CD4-positive, alpha-beta memory T cell (primary cell): ENCODE results near the gene BNIP1. TPM values are rescaled to one million over a fixed set of nuclear protein-coding genes. Genes with fewer than 3 reads are reported as not detected.
A peak's percentile ranks its signal among the peaks of the same experiment; 100 is the strongest.
"Not testable (repeated sequence)": the region's sequence is repeated elsewhere in the genome, so short reads cannot be mapped to it uniquely, and the experiment has no call there.

ENCODE experiments used
- CTCF ChIA-PET: fragments of 350-600 bp; sonication (Branson Sonifier 250); formaldehyde crosslinking; loops from one replicate; lab custom pipeline; 2021; ENCODE audit warnings: inconsistent platforms; ENCODE audit not compliant: partially characterized antibody; lab: Charles Lee
- POLR2A ChIA-PET: fragments of 350-600 bp; sonication (Branson Sonifier 250); formaldehyde crosslinking; loops from one replicate; lab custom pipeline; 2021; ENCODE audit not compliant: partially characterized antibody; lab: Charles Lee
- DNase-seq, 5 donors: peaks; one replicate each; pipeline versions ENCODE4 v3.0.0 to v3.0.0-alpha.2; 2020 to 2022; ENCODE audit warnings: mixed read lengths in 1 of 5
- H3K27ac ChIP-seq: one replicate; pipeline ENCODE4 v1.7.0; 2013; ENCODE audit warnings: low read depth, low read length
- H3K27me3 ChIP-seq: 2 replicates; pipeline ENCODE4 v1.7.0; 2013; ENCODE audit warnings: mild to moderate bottlenecking, low read length, moderate library complexity; ENCODE audit not compliant: insufficient read depth
- H3K36me3 ChIP-seq: 2 replicates; pipeline ENCODE4 v1.7.0; 2013; ENCODE audit warnings: mild to moderate bottlenecking, low read length, moderate library complexity; ENCODE audit not compliant: insufficient read depth
- H3K4me1 ChIP-seq: 2 replicates; pipeline ENCODE4 v1.7.0; 2013; ENCODE audit warnings: mild to moderate bottlenecking, low read length, moderate library complexity; ENCODE audit not compliant: insufficient read depth
- H3K4me3 ChIP-seq, 2 donors: one replicate each; pipeline ENCODE4 v1.7.0; 2013; ENCODE audit warnings: low read length in 2 of 2, mild to moderate bottlenecking in 1 of 2
- H3K9me3 ChIP-seq, 2 donors: one replicate each; pipeline ENCODE4 v1.7.0; 2013; ENCODE audit warnings: low read length in 2 of 2, control low read depth in 1 of 2; ENCODE audit not compliant: control insufficient read depth in 1 of 2
- H3K27ac Mint-ChIP-seq, 7 donors: one replicate each; pipeline ENCODE4 v1.8.0; 2020 to 2021; ENCODE audit warnings: mixed read lengths in 7 of 7, mild to moderate bottlenecking in 6 of 7, inconsistent platforms in 3 of 7, moderate library complexity in 3 of 7
- H3K27me3 Mint-ChIP-seq, 2 donors: one replicate each; pipeline ENCODE4 v1.8.0; 2020 to 2021; ENCODE audit warnings: mixed read lengths in 2 of 2
- H3K36me3 Mint-ChIP-seq, 2 donors: one replicate each; pipeline ENCODE4 v1.8.0; 2020 to 2021; ENCODE audit warnings: mixed read lengths in 2 of 2, inconsistent platforms in 1 of 2, mild to moderate bottlenecking in 1 of 2
- H3K4me1 Mint-ChIP-seq, 4 donors: one replicate each; pipeline ENCODE4 v1.8.0; 2020 to 2021; ENCODE audit warnings: mixed read lengths in 4 of 4, mild to moderate bottlenecking in 1 of 4
- H3K4me3 Mint-ChIP-seq, 8 donors: one replicate each; pipeline ENCODE4 v1.8.0; 2020 to 2021; ENCODE audit warnings: mixed read lengths in 8 of 8, mild to moderate bottlenecking in 7 of 8, moderate library complexity in 6 of 8, inconsistent platforms in 3 of 8
- H3K9me3 Mint-ChIP-seq, 8 donors: one replicate each; pipeline ENCODE4 v1.8.0; 2020 to 2021; ENCODE audit warnings: mixed read lengths in 8 of 8, mild to moderate bottlenecking in 5 of 8, inconsistent platforms in 3 of 8, moderate library complexity in 1 of 8
- intact Hi-C: fragments of 100-400 bp; cut with micrococcal nuclease; formaldehyde crosslinking; loops from one replicate; pipeline ENCODE4 v1.15.1; 2023
- polyA plus RNA-seq, 2 donors: library from polyadenylated mRNA; unstranded; fragments of 300-500 nt; fragmentation: Illumina TruSeq; gene quantifications; one replicate each; pipeline ENCODE4 v1.2.3, GENCODE V29; 2021
- total RNA-seq, 2 experiments: library from RNA; stranded (reverse); gene quantifications; one replicate each; pipeline ENCODE4 v1.2.3, GENCODE V29; 2021

Gene BNIP1
- total and polyA plus RNA-seq, 4 experiments from 2014 or later, result 7.1 to 29.9 (median 10.6) TPM

DNA sequence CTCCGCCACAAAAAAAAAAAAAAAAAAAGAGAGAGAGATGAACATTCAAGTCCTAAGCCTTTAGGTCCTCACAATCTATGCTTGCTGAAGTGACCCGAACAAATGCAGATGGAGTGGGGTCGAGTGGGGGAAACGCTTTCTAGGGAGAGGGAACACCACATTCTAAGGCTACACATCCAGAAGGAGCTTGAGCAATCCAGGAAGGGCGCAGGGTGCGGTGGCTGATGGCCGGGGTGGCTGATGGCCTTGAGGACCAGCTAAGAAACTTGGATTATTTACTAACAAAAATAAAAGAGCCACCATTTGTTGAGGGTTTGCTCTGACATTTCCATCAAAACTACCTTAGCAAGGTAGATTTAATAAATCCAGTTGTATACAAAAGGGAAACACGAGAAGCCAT, 764 bp upstream of the BNIP1 start:
- no peak overlapping the region for H3K4me3 ChIP-seq
- Mint-ChIP-seq H3K27ac (peak overlapping the region in 3 of 7 donors; percentile 31 to 100 (median 99)), H3K36me3 (peaks cover 12 to 27% of the 10 kb centered on the region in 2 donors), H3K9me3 (peaks cover 0 to 4% (median 0%) of the 10 kb centered on the region in 8 donors), H3K27me3 (no peaks in the 10 kb centered on the region), H3K4me3 (peak overlapping the region in 2 of 8 donors; percentile 1 to 46), H3K4me1 (peaks cover 8 to 19% (median 10%) of the 10 kb centered on the region in 4 donors)
- no peaks in the 10 kb centered on the region for H3K27me3 ChIP-seq
- H3K27ac ChIP-seq, result peak overlapping the region; percentile 94
- peaks cover 3% of the 10 kb centered on the region for H3K36me3 ChIP-seq
- H3K9me3 ChIP-seq, result no peaks in the 10 kb centered on the region
- ChIA-PET CTCF (interaction anchor here (0.7 to 2.2 kb wide), 4 partner anchors 8 to 172 kb away, joined by 3 to 23 read pairs (median 12); partner anchors contain the start of gene ATP6V0E1), POLR2A (interaction anchor here (0.6 to 2.4 kb wide), 4 partner anchors 15 to 160 kb away, joined by 3 to 28 read pairs (median 10); partner anchors contain the start of gene ATP6V0E1)
- peaks cover 9% of the 10 kb centered on the region for H3K4me1 ChIP-seq
- DNase-seq, result no peak
- intact Hi-C loops, result loop anchor here (10.0 kb wide), 1 partner anchor 369 kb away; the partner anchor contains the start of gene DUSP1

DNA sequence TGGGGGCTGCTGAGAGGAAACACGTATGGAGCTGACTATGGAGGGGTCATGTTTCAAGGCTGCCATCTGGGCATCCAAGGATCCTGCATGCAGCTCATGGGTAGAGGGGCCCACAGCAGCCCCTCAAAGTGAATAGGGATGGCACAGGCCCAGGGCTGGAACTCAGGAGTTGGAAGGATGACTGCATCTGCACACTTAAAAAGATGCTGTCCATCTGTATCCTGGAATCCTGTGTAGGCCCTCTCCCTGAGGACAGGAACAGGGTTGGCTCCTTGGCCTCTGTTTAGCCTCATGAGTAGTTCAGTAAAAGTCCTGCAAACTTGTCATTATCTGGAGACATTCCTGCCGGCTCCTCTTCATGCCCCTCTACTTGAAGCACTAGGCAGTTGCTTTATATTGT, 4.0 kb downstream of the BNIP1 start:
- no peak overlapping the region for H3K4me3 ChIP-seq
- Mint-ChIP-seq H3K36me3 (peaks cover 32 to 53% of the 10 kb centered on the region in 2 donors), H3K4me1 (peaks cover 8 to 19% (median 10%) of the 10 kb centered on the region in 4 donors), H3K9me3 (peaks cover 0 to 4% (median 0%) of the 10 kb centered on the region in 8 donors), H3K27ac (no peak overlapping the region), H3K4me3 (no peak overlapping the region), H3K27me3 (no peaks in the 10 kb centered on the region)
- H3K27me3 ChIP-seq, result no peaks in the 10 kb centered on the region
- H3K27ac ChIP-seq, result no peak overlapping the region
- DNase-seq, result no peak
- H3K36me3 ChIP-seq, result peaks cover 12% of the 10 kb centered on the region
- H3K9me3 ChIP-seq, result no peaks in the 10 kb centered on the region
- peaks cover 9% of the 10 kb centered on the region for H3K4me1 ChIP-seq
- ChIA-PET CTCF (interaction anchor here (0.6 to 2.8 kb wide), 2 partner anchors 165 to 443 kb away, joined by 4 to 18 read pairs; partner anchors contain the start of gene ATP6V0E1), POLR2A (no interaction called here)
- intact Hi-C loops, result loop anchor here (10.0 kb wide), 1 partner anchor 374 kb away; the partner anchor contains the start of gene DUSP1

DNA sequence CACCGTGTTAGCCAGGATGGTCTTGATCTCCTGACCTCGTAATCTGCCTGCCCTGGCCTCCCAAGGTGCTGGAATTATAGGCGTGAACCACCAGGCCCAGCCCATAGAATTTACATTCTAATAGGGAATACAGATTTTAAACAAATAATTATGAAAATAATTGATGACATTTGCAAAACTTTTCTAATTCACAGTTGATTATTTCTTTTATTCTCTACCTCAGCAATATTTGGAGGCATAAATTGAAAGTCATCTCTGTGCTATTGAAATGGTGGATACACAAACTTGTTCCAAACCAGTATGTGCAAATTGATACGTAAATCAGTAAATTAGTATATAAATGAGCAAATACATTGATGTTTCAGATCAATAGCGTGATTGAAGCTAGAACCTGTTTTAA, 8.2 kb downstream of the BNIP1 start:
- Mint-ChIP-seq H3K4me1 (peaks cover 0 to 2% (median 0%) of the 10 kb centered on the region in 4 donors), H3K9me3 (no peaks in the 10 kb centered on the region), H3K4me3 (no peak overlapping the region), H3K27ac (no peak overlapping the region), H3K27me3 (no peaks in the 10 kb centered on the region), H3K36me3 (peaks cover 47 to 58% of the 10 kb centered on the region in 2 donors)
- Histone ChIP-seq H3K27ac (no peak overlapping the region), H3K27me3 (no peaks in the 10 kb centered on the region), H3K4me1 (no peaks in the 10 kb centered on the region), H3K4me3 (no peak overlapping the region), H3K9me3 (no peaks in the 10 kb centered on the region), H3K36me3 (peaks cover 28% of the 10 kb centered on the region)
- intact Hi-C loops, result no loop called here
- POLR2A ChIA-PET, result interaction anchor here (1.2 to 1.3 kb wide), 2 partner anchors 8 to 95 kb away, joined by 3 read pairs; partner anchors contain the start of gene BNIP1
- CTCF ChIA-PET, result interaction anchor here (0.8 kb wide), 1 partner anchor 169 kb away, joined by 3 read pairs; no protein-coding TSS in a partner anchor
- no peak for DNase-seq

DNA sequence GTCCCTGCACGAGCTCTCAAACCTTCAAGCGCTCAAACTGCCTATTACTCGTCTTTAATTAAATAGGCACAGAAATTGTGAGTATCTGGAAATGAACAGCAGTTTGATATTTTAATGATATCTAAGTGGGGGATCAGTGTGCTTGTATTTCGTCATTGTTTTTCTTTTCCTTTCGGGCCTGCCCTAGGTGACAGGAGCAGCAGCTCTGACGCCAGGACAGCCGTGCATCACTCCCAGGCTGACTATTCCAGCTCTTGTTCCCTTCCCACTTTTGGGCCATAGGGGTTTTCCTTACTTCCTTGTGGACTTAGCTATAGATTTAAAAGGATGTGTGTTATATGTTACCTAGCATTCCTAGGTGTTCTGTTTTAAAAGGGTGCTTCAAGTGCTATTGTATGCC, 9.5 kb downstream of the BNIP1 start:
- DNase-seq, result no peak
- CTCF ChIA-PET, result interaction anchor here (1.3 kb wide), 1 partner anchor 9 kb away, joined by 6 read pairs; the partner anchor contains the start of gene BNIP1
- Histone ChIP-seq H3K36me3 (peaks cover 30% of the 10 kb centered on the region), H3K27ac (no peak overlapping the region), H3K4me3 (no peak overlapping the region), H3K27me3 (no peaks in the 10 kb centered on the region), H3K4me1 (no peaks in the 10 kb centered on the region), H3K9me3 (no peaks in the 10 kb centered on the region)
- Mint-ChIP-seq H3K9me3 (no peaks in the 10 kb centered on the region), H3K27ac (peak overlapping the region in 1 of 7 donors; percentile 53), H3K27me3 (no peaks in the 10 kb centered on the region), H3K36me3 (peaks cover 53 to 61% of the 10 kb centered on the region in 2 donors), H3K4me1 (no peaks in the 10 kb centered on the region), H3K4me3 (no peak overlapping the region)
- intact Hi-C loops, result no loop called here
- POLR2A ChIA-PET, result interaction anchor here (0.6 to 1.3 kb wide), 2 partner anchors 9 to 128 kb away, joined by 3 to 4 read pairs; partner anchors contain the start of gene BNIP1

DNA sequence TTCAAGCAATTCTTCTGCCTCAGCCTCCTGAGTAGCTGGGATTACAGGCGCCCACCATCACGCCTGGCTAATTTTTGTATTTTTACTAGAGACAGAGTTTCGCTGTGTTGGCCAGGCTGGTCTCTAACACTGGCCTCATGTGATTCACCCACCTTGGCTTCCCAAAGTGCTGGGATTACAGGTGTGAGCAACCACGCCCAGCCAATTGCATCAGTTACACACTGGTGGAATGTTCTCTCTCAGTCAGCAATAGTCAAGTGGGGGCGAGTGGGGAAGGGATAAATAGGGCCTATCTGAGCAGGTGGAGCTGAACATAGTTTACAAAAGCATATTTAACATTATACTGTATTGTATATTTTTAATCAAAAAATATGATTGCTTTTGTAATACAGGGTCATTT, 10.3 kb downstream of the BNIP1 start:
- H3K27me3 Mint-ChIP-seq, POLR2A ChIA-PET, H3K27ac ChIP-seq, intact Hi-C loops, DNase-seq, CTCF ChIA-PET, H3K9me3 Mint-ChIP-seq, H3K9me3 ChIP-seq, H3K4me1 Mint-ChIP-seq, H3K27me3 ChIP-seq, H3K4me3 Mint-ChIP-seq, H3K4me1 ChIP-seq, H3K4me3 ChIP-seq: not testable (repeated sequence)
- H3K36me3 Mint-ChIP-seq, result peaks cover 49 to 59% of the 10 kb centered on the region in 2 donors
- peak overlapping the region in 1 of 7 donors; percentile 5 for H3K27ac Mint-ChIP-seq
- H3K36me3 ChIP-seq, result peaks cover 32% of the 10 kb centered on the region

DNA sequence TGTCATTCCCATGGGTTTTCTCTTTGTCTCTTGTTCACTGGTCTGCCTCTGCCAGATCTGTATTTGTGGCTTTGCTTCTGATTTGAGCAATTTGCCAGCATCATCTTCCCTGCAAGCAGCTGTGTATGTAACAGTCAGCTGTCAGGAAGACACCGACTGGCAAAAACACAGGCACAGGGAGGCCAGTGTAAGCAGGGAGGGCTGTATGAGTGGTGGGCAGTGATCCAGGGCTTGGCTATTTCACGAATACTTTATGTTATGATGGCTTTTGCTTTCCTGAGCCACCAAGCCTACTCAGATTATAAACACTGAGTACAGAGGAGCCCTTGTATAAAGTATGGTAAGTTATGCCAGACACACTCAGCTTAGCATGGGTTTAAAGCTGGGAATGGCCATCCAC, 11.6 kb downstream of the BNIP1 start:
- ChIA-PET CTCF (interaction anchor here (1.2 kb wide), 1 partner anchor 11 kb away, joined by 4 read pairs; no protein-coding TSS in a partner anchor), POLR2A (no interaction called here)
- H3K27me3 ChIP-seq, result no peaks in the 10 kb centered on the region
- Mint-ChIP-seq H3K27me3 (no peaks in the 10 kb centered on the region), H3K9me3 (no peaks in the 10 kb centered on the region), H3K4me1 (no peaks in the 10 kb centered on the region), H3K27ac (no peak overlapping the region), H3K36me3 (peaks cover 46 to 62% of the 10 kb centered on the region in 2 donors), H3K4me3 (no peak overlapping the region)
- intact Hi-C loops, result no loop called here
- H3K36me3 ChIP-seq, result peaks cover 41% of the 10 kb centered on the region
- DNase-seq, result no peak
- no peaks in the 10 kb centered on the region for H3K9me3 ChIP-seq
- H3K4me1 ChIP-seq, result no peaks in the 10 kb centered on the region
- H3K27ac ChIP-seq, result no peak overlapping the region
- no peak overlapping the region for H3K4me3 ChIP-seq

DNA sequence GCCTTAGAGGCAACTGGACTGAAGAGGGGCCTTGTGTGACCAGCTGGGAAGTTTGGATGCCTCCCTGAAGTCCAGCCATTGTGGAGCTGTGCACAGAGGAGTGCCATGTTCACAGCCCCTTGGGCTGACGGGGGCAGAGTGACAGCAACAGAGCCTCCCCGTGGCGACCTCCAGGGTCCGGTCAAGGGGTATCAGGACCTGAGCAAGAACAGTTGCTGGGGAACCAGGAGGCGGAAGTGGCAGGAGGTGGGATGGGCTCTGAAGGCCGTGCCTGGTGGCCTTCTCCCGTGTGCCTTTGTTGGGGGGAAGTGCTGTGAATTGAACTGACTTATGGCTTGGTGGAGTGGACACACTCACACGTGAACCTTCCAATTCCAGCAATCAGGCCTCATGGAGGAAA, 14.0 kb downstream of the BNIP1 start:
- no peak for DNase-seq
- H3K4me3 Mint-ChIP-seq, result no peak overlapping the region
- ChIA-PET POLR2A (interaction anchor here (0.6 kb wide), 1 partner anchor 15 kb away, joined by 3 read pairs; no protein-coding TSS in a partner anchor), CTCF (no interaction called here)
- Histone ChIP-seq H3K4me1 (no peaks in the 10 kb centered on the region), H3K36me3 (peaks cover 53% of the 10 kb centered on the region), H3K27me3 (no peaks in the 10 kb centered on the region), H3K9me3 (no peaks in the 10 kb centered on the region), H3K4me3 (no peak overlapping the region), H3K27ac (no peak overlapping the region)
- intact Hi-C loops, result no loop called here
- no peaks in the 10 kb centered on the region for H3K4me1 Mint-ChIP-seq
- H3K36me3 Mint-ChIP-seq, result peaks cover 53 to 70% of the 10 kb centered on the region in 2 donors
- H3K9me3 Mint-ChIP-seq, result no peaks in the 10 kb centered on the region
- H3K27ac Mint-ChIP-seq, result peak overlapping the region in 3 of 7 donors; percentile 15 to 29 (median 17)
- H3K27me3 Mint-ChIP-seq, result no peaks in the 10 kb centered on the region
